Parathyroid adenoma (tissue), 2 donors: ENCODE measurements around the gene RNF5.
"Not testable (repeated sequence)": the region's sequence is repeated elsewhere in the genome, so short reads cannot be mapped to it uniquely, and the experiment has no call there.

Experiments used
- H2AFZ ChIP-seq: fragments of 300-600 bp; sonication (generic); one replicate; pipeline ENCODE4 v1.7.0; 2017; ENCODE audit warnings: antibody characterized with exemption, mild to moderate bottlenecking
- H3K27ac ChIP-seq: fragments of 300-600 bp; sonication (generic); one replicate; pipeline ENCODE4 v1.7.0; 2017
- H3K27me3 ChIP-seq: fragments of 300-600 bp; sonication (generic); one replicate; pipeline ENCODE4 v1.7.0; 2017; ENCODE audit warnings: low read length; ENCODE audit not compliant: control insufficient read depth, insufficient read depth
- H3K36me3 ChIP-seq: fragments of 300-600 bp; sonication (generic); one replicate; pipeline ENCODE4 v1.7.0; 2017; ENCODE audit warnings: low read length; ENCODE audit not compliant: control insufficient read depth, insufficient read depth
- H3K4me1 ChIP-seq: fragments of 300-600 bp; sonication (generic); one replicate; pipeline ENCODE4 v1.7.0; 2017; ENCODE audit warnings: control low read depth
- H3K4me2 ChIP-seq: fragments of 300-600 bp; sonication (generic); one replicate; pipeline ENCODE4 v1.7.0; 2017; ENCODE audit warnings: low read length
- H3K4me3 ChIP-seq: fragments of 300-600 bp; sonication (generic); one replicate; pipeline ENCODE4 v1.7.0; 2017; ENCODE audit warnings: low read depth, low read length
- H3K79me2 ChIP-seq: fragments of 300-600 bp; sonication (generic); one replicate; pipeline ENCODE4 v1.7.0; 2017; ENCODE audit warnings: control low read depth
- H3K9ac ChIP-seq: fragments of 300-600 bp; sonication (generic); one replicate; pipeline ENCODE4 v1.7.0; 2017; ENCODE audit warnings: mild to moderate bottlenecking
- H3K9me3 ChIP-seq: fragments of 300-600 bp; sonication (generic); one replicate; pipeline ENCODE4 v1.7.0; 2017; ENCODE audit warnings: low read length; ENCODE audit not compliant: control insufficient read depth
- CTCF ChIP-seq: fragments of 300-600 bp; sonication (generic); IDR thresholded peaks from one replicate; pipeline ENCODE4 v1.7.0; 2017; ENCODE audit warnings: antibody characterized with exemption, mild to moderate bottlenecking
- donor health status: primary hyperparathyroidism.

The RNF5 gene

GRCh38 chr6:32187009-32187709, 9.0 kb downstream of the RNF5 start:
- Histone ChIP-seq H3K27ac (peak overlapping the region; percentile 52), H3K79me2 (peaks cover 4% of the 10 kb centered on the region), H3K4me1 (peaks cover 7% of the 10 kb centered on the region), H3K4me2 (no peak overlapping the region), H3K9me3 (no peaks in the 10 kb centered on the region), H3K4me3 (no peak overlapping the region), H3K9ac (no peak overlapping the region), H3K27me3 (no peaks in the 10 kb centered on the region), H3K36me3 (no peaks in the 10 kb centered on the region), H2AFZ (no peak overlapping the region)
- no peak for TF ChIP-seq CTCF

GRCh38 chr6:32187725-32188380, 9.6 kb downstream of the RNF5 start:
- not testable (repeated sequence) for H3K79me2 ChIP-seq, H3K9ac ChIP-seq, H3K27me3 ChIP-seq, H3K9me3 ChIP-seq, H3K4me1 ChIP-seq, H3K4me2 ChIP-seq, H3K4me3 ChIP-seq, H2AFZ ChIP-seq, H3K36me3 ChIP-seq
- peak overlapping the region; percentile 85 for H3K27ac ChIP-seq

GRCh38 chr6:32188381-32189068, 10.3 kb downstream of the RNF5 start:
- Histone ChIP-seq H3K4me2 (peak overlapping the region; percentile 84), H3K4me1 (peaks cover 7% of the 10 kb centered on the region)

GRCh38 chr6:32189069-32189741, 11.0 kb downstream of the RNF5 start:
- H3K4me3 ChIP-seq, result peak overlapping the region; percentile 72
- no peak for TF ChIP-seq CTCF
- peak overlapping the region; percentile 84 for H3K4me2 ChIP-seq
- no peaks in the 10 kb centered on the region for H3K27me3 ChIP-seq
- H3K36me3 ChIP-seq, result no peaks in the 10 kb centered on the region
- H3K79me2 ChIP-seq, result peaks cover 4% of the 10 kb centered on the region
- H3K27ac ChIP-seq, result peak overlapping the region; percentile 85
- no peaks in the 10 kb centered on the region for H3K9me3 ChIP-seq
- peak overlapping the region; percentile 70 for H2AFZ ChIP-seq
- H3K4me1 ChIP-seq, result peaks cover 7% of the 10 kb centered on the region
- H3K9ac ChIP-seq, result peak overlapping the region; percentile 42

More at GRCh38 chr6:32188381-32189068, 10.3 kb downstream of the RNF5 start:
- no peak overlapping the region for H2AFZ ChIP-seq
- no peaks in the 10 kb centered on the region for H3K9me3 ChIP-seq
- TF ChIP-seq CTCF, result no peak
- peak overlapping the region; percentile 72 for H3K4me3 ChIP-seq
- H3K36me3 ChIP-seq, result no peaks in the 10 kb centered on the region
- H3K79me2 ChIP-seq, result peaks cover 4% of the 10 kb centered on the region
- H3K27ac ChIP-seq, result peak overlapping the region; percentile 85
- no peaks in the 10 kb centered on the region for H3K27me3 ChIP-seq
- H3K9ac ChIP-seq, result peak overlapping the region; percentile 42

- Histone ChIP-seq H3K79me2 (peaks cover 4% of the 10 kb centered on the region), H3K36me3 (no peaks in the 10 kb centered on the region), H2AFZ (peak overlapping the region; percentile 70), H3K27ac (peak overlapping the region; percentile 85), H3K4me1 (peaks cover 7% of the 10 kb centered on the region), H3K4me2 (peak overlapping the region; percentile 84), H3K4me3 (peak overlapping the region; percentile 72), H3K27me3 (no peaks in the 10 kb centered on the region), H3K9me3 (no peaks in the 10 kb centered on the region), H3K9ac (peak overlapping the region; percentile 42)
- no peak for TF ChIP-seq CTCF
These were observed 11.5 kb downstream of the RNF5 start for GRCh38 chr6:32189742-32190053.
